Measurements from ENCODE around the gene TPK1.

The TPK1 gene

DNA sequence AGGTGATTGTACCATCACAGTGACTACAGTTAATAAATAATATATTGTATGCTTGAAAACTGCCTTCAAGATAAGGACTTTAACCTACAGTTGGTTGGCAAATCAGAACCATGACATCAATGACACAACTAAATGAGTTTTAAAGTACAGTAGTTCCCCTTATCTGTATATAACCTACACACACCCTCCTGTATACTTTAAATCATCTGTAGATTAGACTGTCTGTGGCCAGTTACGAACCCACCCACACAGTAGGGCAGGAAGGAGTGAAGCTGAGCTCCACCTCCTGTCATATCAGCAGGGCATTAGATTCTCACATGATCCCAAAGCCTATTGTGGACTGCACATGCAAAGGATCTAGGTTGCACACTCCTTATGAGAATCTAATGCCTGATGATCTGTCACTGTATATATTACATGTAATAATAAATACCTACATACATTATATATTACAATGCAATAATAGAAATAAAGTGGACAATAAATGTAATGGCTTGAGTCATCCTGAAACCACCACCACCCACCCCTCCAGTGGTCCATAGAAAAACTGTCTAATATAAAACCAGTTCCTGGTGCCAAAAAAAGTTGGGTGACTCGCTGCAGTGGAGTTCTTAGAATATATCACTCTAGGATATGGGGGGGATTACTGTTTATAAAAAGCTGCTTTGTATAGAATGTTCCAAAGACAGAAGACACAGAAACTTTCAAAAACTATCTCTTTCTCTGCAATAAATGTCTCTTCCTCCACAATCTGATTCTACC is 5.6 kb downstream of the TPK1 start:
- no peak for DNase-seq (ENCODE audit: low read depth)
- no peak overlapping the region for H3K4me3 ChIP-seq (ENCODE audit: low read depth, low read length)
- TF ChIP-seq, protein P1, sequence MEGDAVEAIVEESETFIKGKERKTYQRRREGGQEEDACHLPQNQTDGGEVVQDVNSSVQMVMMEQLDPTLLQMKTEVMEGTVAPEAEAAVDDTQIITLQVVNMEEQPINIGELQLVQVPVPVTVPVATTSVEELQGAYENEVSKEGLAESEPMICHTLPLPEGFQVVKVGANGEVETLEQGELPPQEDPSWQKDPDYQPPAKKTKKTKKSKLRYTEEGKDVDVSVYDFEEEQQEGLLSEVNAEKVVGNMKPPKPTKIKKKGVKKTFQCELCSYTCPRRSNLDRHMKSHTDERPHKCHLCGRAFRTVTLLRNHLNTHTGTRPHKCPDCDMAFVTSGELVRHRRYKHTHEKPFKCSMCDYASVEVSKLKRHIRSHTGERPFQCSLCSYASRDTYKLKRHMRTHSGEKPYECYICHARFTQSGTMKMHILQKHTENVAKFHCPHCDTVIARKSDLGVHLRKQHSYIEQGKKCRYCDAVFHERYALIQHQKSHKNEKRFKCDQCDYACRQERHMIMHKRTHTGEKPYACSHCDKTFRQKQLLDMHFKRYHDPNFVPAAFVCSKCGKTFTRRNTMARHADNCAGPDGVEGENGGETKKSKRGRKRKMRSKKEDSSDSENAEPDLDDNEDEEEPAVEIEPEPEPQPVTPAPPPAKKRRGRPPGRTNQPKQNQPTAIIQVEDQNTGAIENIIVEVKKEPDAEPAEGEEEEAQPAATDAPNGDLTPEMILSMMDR (IDR thresholded peaks at IDR 0.05; ENCODE audit: low read depth, low read length, missing control alignments) = no peak
- in situ Hi-C loops (cut with HindIII; ENCODE audit: low sequenced_read_pairs) = no loop called here

DNA sequence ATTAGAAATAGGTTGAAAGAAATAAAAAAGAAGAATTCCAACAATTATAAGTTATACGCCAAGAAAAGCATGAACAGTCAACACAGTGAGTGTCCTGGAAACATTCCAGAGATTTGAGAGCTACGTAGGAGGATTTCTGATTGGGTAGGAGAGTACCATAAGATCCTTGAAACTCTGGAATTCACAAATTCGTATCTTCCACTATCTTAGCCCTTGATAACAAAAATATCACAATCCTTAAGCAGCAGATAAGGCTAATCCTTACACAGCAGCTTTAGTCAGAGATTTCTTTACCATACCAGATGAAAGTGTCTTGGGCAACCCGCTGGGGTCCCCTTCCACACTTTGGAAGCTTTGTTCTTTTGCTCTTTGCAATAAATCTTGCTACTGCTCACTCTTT is 8.2 kb downstream of the TPK1 start:
- H3K4me3 ChIP-seq (ENCODE audit: low read depth, low read length) = no peak overlapping the region

DNA sequence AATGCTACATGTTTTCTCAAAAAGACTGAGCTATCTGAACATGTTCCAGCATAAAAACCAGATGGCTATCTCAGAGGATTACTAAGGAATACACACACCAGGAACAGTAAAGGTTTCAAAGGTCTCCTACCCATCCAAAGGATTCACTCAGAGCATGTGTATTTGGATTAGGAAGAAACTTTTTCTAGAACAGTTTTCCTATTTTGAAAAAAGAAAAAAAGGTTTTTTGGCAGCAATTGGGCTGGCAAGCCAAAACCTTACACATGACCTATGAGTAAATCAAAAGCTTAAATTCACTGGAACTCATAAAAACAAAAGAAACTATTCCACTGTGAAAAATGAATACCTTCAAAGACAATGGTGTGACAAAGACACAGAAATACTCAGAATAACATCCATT is 9.6 kb downstream of the TPK1 start:
- TF ChIP-seq, protein P1 (IDR thresholded peaks at IDR 0.05; ENCODE audit: low read depth, low read length, missing control alignments) = no peak
- no peak overlapping the region for H3K4me3 ChIP-seq (ENCODE audit: low read depth, low read length)
- in situ Hi-C loops (cut with HindIII; ENCODE audit: low sequenced_read_pairs) = no loop called here
- no peak for DNase-seq (ENCODE audit: low read depth)

More for the DNA sequence above, 8.2 kb downstream of the TPK1 start:
- peak; percentile 71 for DNase-seq (ENCODE audit: low read depth)
- TF ChIP-seq, protein P1 (IDR thresholded peaks at IDR 0.05; ENCODE audit: low read depth, low read length, missing control alignments) = no peak
- in situ Hi-C loops (cut with HindIII; ENCODE audit: low sequenced_read_pairs) = no loop called here

DNA sequence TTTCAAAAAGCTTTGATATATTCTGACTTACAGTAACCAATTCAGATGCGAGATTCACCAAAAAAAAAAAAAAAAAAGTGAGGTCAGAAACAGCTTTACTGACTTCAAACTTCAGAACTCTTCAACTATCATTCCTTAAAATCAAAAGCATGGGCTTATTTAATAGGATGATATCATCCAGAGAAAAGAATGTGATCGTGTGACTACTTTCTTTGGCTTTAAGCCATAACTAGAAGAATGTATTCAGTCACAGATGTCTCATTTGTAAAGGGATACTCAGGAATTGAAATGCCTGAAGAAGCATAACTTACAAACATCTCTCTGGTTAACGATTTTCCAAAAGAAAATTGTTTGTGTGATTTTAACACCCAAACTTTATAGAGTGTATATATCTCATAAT is 11.5 kb downstream of the TPK1 start:
- peak; percentile 58 for DNase-seq (ENCODE audit: low read depth)
- no peak overlapping the region for H3K4me3 ChIP-seq (ENCODE audit: low read depth, low read length)
- in situ Hi-C loops (cut with HindIII; ENCODE audit: low sequenced_read_pairs) = no loop called here
- TF ChIP-seq, protein P1 (IDR thresholded peaks at IDR 0.05; ENCODE audit: low read depth, low read length, missing control alignments) = no peak

- no peak for DNase-seq (ENCODE audit: low read depth)
- H3K4me3 ChIP-seq (ENCODE audit: low read depth, low read length) = no peak overlapping the region
- in situ Hi-C loops (cut with HindIII; ENCODE audit: low sequenced_read_pairs) = no loop called here
- TF ChIP-seq, protein P1 (IDR thresholded peaks at IDR 0.05; ENCODE audit: low read depth, low read length, missing control alignments) = no peak
These were observed 13.6 kb downstream of the TPK1 start for GRCh38 chr7:144822223-144822622.

DNA sequence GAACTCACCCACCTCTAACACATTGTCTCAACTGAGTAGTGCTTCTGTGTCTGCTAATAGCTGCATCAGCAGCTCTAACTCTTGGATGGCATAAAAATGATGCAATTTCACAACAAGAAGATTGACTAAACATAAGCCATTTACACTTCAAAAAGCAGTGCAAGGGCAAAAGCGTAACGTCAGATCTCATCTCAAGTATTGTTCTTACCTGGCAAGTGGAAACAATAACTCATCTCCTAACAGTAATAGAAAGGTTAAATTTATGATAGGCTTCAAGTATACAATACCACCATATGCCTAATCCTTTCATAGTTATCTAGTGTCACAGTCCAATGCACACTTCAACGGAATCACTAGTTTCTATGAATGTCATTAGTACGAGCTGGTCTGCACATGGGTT is 14.8 kb downstream of the TPK1 start:
- TF ChIP-seq, protein P1 (IDR thresholded peaks at IDR 0.05; ENCODE audit: low read depth, low read length, missing control alignments) = no peak
- DNase-seq (ENCODE audit: low read depth) = no peak
- in situ Hi-C loops (cut with HindIII; ENCODE audit: low sequenced_read_pairs) = no loop called here
- no peak overlapping the region for H3K4me3 ChIP-seq (ENCODE audit: low read depth, low read length)
